GM18867 (cell line): ENCODE data around the gene SGCD.
"Not testable (repeated sequence)": the region's sequence is repeated elsewhere in the genome, so short reads cannot be mapped to it uniquely, and the experiment has no call there.

Experiments used
- ATAC-seq: cut with Tn5 transposase; IDR thresholded peaks from one replicate; pipeline ENCODE4 v1.9.1; 2021; ENCODE audit warnings: mild to moderate bottlenecking, moderate library complexity; ENCODE audit not compliant: unreplicated experiment

The SGCD gene

DNA sequence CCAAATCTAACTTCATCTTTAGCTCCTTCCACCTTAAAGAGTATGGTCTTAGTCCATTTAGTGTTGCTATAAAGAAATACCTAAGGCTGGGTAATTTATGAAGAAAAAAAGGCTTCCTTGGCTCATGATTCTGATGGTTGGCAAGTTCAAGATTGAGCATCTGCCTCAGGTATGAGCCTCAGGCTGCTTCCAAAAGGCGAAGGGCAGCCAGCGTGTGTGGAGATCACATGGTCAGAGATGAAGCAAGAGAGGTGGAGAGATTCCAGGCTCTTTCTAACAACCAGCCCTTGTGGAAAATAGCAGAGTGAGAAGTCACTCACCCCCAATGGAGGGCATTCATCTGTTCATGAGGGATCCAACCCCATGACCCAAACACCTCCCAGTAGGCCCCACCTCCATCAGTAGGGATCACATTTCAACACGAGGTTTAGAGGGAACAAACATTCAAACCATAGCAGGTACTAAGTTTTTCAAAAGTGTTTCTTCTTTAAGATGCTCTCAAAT, 225.9 kb downstream of the SGCD start:
- ATAC-seq: no peak

- no peak for ATAC-seq
Measured at GRCh38 chr5:156556666-156557406, 229.9 kb downstream of the SGCD start.

DNA sequence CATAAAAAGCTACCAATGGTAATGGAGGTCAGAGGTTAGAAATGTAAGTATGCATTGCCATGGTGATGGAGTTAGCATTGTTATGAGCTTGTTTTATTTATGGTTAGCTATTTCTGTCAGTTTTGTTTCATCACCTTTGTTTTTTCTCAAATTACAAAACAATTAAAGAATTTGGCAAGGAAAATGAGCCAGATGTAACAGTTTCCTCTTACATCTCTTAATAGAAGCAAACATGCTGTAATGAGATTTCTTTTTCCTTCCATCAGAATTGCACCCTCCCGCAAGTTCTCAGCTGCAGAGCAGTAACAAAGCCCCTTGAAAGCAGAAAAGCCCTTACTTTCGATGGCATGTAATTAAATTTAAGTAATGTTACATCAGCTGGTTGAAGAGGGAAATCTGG, 233.0 kb downstream of the SGCD start:
- ATAC-seq: no peak

DNA sequence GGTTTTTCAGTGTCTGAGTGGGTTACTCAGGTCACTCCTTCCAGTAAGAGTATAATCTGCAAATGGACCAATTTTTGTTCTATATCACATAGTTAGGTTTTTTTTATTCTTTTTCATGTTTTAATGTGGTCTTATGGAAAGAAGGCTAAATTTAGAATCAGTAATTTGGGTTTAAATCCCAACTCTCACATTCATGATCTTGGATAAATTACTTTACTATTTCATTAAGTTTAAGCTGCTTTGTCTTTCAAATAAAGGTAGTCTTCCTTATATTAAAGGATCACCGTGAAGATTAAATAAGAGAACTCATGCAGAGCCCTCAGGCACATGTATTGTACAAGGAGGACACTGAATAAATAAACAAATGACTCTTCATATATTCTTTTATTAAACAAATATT, 234.7 kb downstream of the SGCD start:
- ATAC-seq: no peak

DNA sequence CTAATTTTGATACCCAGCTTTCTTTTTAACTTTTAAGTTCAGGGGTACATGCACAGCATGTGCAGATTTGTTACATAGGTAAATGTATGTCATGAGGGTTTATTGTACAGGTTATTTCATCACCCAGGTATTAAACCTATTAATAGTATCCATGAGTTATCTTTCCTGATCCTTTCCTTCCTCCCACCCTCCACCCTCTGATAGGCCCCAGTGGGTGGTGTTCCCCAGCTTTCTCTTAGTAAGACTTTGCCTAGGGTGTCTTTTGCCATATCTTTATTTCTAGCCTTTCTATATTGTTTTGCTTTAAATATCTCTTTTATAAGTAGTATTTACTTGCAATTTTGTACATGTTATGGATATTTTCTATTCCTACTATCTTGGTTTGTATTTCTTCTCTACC, 243.7 kb downstream of the SGCD start:
- ATAC-seq: no peak

GRCh38 chr5:156581725-156582124, 254.8 kb downstream of the SGCD start:
- no peak for ATAC-seq

- no peak for ATAC-seq
Measured at GRCh38 chr5:156582193-156582598, 255.2 kb downstream of the SGCD start.

GRCh38 chr5:156584871-156585270, 257.9 kb downstream of the SGCD start:
- no peak for ATAC-seq

DNA sequence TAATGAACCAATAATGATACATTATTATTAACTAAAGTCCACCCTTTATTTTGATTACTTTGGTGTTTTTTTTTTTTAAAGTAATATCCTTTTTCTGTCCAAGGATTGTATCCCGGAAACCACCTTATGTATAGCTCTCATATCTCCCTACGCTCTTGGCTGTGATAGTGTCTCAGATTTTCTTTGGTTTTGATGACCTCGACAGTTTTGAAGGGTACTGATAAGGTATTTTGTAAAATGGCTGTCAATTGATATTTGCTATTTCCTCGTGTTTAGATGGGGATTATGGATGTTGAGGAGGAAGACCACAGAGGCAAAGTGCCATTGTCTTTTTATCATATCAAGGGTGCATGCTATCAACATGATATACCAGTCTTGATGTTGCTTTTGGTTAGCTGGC, 259.0 kb downstream of the SGCD start:
- ATAC-seq: no peak

DNA sequence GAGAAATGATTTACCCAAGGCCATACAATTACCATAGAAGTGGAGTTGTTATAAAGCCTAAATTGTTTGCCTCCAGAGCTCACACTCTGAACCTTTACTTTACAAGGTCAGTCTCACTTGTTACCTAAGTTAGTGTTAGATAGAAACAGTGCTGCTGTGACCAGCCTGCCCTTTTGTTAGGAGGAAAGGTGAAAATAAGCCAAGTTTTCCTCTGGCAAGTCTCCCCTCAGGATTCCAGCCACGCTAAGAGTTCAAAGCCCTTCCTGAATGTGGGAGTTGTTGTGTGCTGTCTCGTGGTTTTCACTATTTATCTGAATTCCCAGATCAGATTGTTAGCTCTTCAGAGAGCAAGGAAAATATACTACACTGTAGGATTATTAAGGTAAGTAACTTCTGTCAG, 260.0 kb downstream of the SGCD start:
- ATAC-seq: no peak

DNA sequence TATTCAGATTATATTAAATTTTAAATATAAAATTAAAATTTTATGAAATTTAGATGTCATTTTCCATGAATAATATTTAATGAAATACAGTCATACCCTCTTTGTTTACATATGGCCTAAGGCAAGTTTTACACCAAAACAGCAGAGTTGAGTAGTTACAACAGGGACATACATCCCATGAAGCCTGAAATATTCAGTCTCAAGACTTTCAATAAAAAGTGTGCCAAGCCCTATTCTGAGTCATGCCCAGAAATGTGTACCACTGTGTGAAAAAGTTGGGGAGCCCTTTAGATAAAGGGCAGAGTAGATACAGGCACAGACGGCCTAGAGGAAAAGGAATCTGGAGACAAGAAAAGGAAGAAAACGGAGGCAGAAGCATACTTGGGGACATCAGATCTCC, 261.3 kb downstream of the SGCD start:
- no peak for ATAC-seq

DNA sequence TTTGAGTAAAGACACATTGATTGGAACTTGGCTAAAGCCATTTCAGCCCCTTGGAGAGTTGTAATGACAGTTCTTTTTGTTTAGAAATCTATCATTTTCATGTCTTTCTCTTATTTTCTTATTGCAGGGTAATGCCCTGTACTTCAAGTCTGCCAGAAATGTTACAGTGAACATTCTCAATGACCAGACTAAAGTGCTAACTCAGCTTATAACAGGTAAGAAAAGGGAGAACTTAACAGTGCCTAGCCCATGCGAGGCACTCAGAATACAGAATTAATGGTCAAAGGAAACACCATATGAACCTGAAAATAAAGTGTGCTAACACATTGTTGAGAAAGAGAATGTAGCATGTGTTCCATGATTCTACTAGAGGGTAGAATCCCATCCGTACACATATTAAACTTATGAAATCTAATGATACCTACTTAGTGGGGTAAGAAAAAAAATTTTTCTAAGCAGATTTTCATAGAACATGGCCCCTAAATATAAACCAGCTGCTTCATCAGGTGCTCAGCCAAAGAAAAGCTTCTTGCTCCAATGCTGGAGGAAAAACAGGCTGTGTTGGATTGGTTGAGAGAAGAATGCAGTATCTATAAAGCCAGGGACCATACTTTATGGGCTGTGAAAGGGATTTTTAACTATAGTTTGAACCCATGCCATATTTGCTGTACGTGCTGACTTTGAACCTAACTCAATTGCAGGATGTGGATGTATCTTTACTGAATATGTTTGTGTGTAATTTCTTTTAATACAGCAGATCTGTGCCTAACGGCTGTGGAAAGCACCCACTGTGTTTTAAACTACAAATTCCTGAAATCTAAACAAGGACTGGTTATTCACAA, 262.4 kb downstream of the SGCD start:
- no peak for ATAC-seq

DNA sequence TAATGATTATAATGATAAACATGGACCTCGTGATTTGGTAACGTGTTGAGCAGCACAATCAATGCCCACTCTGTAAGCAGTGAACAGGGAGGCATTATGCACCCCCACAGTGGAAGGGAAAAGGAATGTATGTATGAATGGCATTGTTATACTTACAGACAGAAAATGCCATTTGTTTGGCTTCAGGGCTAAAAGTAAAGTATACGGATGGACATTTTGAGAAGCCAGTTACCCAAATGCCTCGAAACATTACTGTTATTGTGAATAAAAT, 262.9 kb downstream of the SGCD start:
- ATAC-seq: no peak

DNA sequence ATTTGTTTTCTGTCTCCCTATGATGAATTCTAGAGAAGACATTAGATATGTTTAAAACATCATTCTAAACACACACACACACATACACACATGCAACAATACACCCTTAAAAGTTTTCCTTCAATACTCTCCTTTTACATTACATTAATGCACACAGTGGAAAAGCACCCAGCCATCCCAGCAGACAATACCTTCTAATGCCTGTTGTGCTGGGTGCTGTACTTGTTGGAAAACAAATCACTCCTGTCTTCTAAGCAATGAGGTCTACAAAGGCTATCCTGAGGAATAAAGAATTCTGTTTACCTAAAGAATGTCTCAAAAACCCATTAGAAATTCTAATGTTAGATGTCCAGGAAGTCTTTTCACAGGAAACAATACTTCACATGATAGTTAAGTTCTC, 264.0 kb downstream of the SGCD start:
- ATAC-seq: no peak

DNA sequence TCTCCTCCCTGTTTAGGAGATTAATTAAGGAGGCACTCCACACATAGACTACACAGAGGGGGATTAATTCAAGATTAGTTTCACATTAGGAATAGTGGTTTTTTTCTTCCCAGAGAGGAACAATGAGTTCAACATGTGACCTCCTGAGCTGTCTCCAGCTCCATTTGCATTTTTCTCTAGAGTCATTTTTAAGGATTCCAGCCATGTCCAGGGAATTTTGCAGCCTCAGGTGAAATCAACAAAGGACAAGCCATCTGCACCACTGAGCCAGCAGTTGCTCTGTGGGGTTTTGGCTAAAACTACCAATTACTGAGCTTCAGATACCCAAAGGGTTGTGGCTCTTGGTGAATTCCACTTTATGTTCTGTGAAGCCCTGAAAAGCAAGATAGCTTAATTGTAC, 264.7 kb downstream of the SGCD start:
- no peak for ATAC-seq

GRCh38 chr5:156593546-156593945, 266.6 kb downstream of the SGCD start:
- ATAC-seq: no peak

- ATAC-seq: no peak
Measured at GRCh38 chr5:156594406-156594805, 267.4 kb downstream of the SGCD start.

- no peak for ATAC-seq
Measured at GRCh38 chr5:156595132-156595787, 268.3 kb downstream of the SGCD start.

GRCh38 chr5:156597276-156597675, 270.3 kb downstream of the SGCD start:
- ATAC-seq: no peak

GRCh38 chr5:156598964-156599363, 272.0 kb downstream of the SGCD start:
- no peak for ATAC-seq

- not testable (repeated sequence) for ATAC-seq
Measured at GRCh38 chr5:156610582-156610981, 283.6 kb downstream of the SGCD start.

- peak; percentile 56 for ATAC-seq
Measured at GRCh38 chr5:156615901-156616300, 288.9 kb downstream of the SGCD start.
